HG02571 (cell line): ENCODE results near the gene ASGR1.

Experiments used
- ATAC-seq: cut with Tn5 transposase; IDR thresholded peaks from one replicate; pipeline ENCODE4 v1.9.1; 2021; ENCODE audit warnings: mild to moderate bottlenecking, moderate library complexity; ENCODE audit not compliant: unreplicated experiment

ASGR1 gene

GRCh38 chr17:7124923-7125322 is 54.2 kb downstream of the ASGR1 start:
- no peak for ATAC-seq

- no peak for ATAC-seq
Measured at GRCh38 chr17:7123844-7124243, 55.3 kb downstream of the ASGR1 start.
